ENCODE measurements around the gene C1QTNF6.

The C1QTNF6 gene

DNA sequence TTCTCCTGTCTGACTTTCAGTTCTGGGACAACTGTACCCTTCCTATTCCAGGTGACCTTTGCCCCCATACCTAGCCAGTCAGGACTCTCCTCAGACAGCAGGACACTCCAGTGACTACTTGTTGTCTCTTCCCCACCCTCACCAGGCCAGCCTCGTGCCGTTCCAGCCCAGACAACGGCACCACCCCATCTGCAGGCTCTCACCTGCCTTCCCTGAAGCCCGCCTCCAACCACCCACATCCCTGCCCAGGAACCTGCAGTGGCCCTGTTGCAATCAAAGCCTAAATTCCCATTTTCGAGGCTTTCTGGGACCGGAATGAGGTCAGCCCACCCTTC is 42.0 kb downstream of the C1QTNF6 start:
- no peak for DNase-seq (ENCODE audit: low read depth in 2 of 2, low spot score in 1 of 2)

DNA sequence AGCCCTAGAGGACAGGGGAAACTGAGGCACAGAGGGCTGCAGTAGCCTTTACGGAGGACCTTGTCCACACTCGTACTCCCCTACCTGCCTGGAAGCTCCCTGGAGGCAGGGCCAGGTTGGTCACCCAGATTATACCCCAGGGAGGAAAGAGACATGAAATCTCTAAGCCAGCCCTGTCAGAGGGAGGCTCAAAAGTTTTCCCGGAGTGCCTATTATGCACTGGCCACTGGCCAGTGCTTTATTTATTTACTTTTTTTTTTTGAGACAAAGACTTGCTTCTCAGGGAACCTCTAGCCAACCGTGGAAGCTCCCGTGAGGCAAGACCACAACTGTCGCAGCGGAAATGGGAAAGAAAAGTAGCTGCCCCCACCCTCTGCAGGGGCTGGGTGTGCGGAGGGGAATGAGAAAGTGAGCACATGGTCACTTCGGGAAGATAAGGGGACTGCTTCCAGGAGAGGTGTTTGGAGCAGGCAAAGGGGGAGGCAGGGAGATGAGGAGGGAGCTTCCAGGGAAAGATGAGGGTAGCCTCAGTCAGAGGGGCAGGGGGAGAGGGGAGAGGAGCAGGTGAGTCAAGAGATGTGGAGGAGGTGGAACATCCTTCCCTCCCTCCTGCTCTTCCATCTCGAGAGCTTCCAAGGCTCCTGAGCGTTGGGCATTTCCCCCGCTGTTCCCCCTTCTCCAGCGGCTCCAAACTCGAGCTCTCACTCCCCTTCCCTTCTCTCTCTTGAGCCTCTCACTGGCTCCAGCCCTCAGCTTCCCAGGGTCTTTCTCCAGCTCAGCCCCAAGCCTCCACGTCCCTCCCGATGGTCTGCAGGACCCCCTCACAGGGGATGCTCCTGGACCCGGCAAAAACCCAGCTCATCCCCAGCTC is 42.6 kb downstream of the C1QTNF6 start:
- DNase-seq (ENCODE audit: low read depth in 2 of 2, low spot score in 1 of 2) = no peak

- DNase-seq (ENCODE audit: low read depth in 2 of 2, low spot score in 1 of 2) = no peak
Measured at GRCh38 chr22:37144180-37144554, 43.9 kb downstream of the C1QTNF6 start.

DNA sequence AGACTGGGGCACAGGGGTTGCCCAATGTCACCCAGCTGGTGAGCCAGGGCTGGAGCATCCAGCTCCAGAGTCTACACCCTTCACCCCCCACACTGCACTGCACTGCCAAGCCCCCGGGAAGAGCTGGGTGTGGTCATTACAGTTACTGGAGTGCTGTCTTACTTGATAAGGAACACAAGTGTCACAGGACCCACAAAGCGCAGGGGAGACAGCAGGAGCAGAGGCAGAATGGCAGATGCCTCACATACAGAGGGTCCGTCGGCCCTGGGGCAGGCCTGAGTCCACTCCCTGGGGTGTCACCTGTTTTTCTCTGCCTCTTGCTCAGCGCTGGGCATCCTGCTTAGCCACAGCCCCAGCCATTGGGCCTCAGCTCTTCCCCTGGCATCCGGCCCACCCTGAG is 46.1 kb downstream of the C1QTNF6 start:
- DNase-seq (ENCODE audit: low read depth in 2 of 2, low spot score in 1 of 2) = no peak

DNA sequence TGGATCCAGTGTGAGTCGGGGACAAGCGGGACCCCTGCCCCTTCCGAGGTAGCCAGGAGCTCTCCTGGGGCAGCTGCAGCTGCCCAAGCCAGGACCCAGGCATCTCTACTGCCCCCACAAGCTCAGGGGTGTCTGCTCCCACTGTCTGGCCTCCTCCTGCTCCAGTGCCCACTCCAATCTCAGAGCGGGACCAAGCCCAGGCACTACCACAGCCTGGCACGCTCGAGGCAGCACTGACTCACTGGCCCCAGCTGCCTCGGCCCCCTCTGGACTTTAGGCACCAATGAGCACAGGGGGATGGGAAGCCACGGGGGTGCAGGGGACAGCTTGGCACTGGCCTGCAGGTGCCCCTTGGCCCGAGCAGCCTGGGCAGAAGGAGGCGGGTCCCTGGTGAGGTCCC is 46.6 kb downstream of the C1QTNF6 start:
- no peak for DNase-seq (ENCODE audit: low read depth in 2 of 2, low spot score in 1 of 2)

GRCh38 chr22:37140686-37141323 is 47.2 kb downstream of the C1QTNF6 start:
- DNase-seq (ENCODE audit: low read depth in 2 of 2, low spot score in 1 of 2) = no peak

DNA sequence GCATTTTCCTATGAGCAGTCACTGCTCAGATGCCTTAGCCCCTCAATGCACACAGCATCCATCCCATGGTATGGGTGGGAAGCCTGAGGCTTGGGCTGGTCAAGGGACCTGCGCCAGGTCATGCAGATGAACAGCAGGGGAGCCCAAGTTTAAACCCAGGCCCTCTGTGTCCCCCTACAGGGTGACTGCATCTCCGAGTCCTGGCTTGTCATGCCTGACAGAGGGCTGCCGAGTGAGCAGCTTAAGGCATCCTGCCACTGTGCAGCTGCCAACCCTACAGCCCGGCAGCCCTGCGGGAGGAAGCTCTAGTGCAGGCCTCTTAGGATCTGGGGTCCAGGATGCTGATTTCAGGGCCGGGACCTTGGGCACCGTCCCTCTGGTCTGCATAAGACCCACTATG is 48.3 kb downstream of the C1QTNF6 start:
- DNase-seq (ENCODE audit: low read depth in 2 of 2, low spot score in 1 of 2) = no peak

- no peak for DNase-seq (ENCODE audit: low read depth in 2 of 2, low spot score in 1 of 2)
Measured at GRCh38 chr22:37138849-37139561, 49.0 kb downstream of the C1QTNF6 start.

- DNase-seq (ENCODE audit: low read depth in 2 of 2, low spot score in 1 of 2) = no peak
Measured at GRCh38 chr22:37137903-37138665, 50.0 kb downstream of the C1QTNF6 start.

GRCh38 chr22:37137131-37137530 is 50.9 kb downstream of the C1QTNF6 start:
- no peak for DNase-seq (ENCODE audit: low read depth in 2 of 2, low spot score in 1 of 2)

DNA sequence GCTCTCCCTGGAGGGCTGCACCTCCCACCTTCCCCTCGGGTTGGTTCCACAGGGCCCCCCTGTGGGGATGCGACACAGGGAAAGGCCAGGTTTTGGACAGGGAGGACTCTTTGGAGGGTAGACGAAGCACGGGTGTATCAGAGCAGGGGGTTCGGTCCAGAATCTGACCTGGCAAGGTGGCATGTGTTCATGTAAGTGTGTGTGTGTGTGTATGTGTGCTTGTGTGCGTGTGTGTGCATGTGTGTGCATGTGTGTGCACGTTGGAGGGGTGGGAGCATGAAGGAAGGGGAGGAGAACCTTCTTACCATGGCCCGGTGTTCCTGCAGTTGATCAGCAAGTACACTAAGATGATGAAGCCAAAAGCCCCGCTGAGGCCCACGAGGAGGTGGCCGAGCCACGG is 53.0 kb downstream of the C1QTNF6 start:
- DNase-seq (ENCODE audit: low read depth in 2 of 2, low spot score in 1 of 2) = no peak

GRCh38 chr22:37133304-37134018 is 54.6 kb downstream of the C1QTNF6 start:
- no peak for DNase-seq (ENCODE audit: low read depth in 2 of 2, low spot score in 1 of 2)

DNA sequence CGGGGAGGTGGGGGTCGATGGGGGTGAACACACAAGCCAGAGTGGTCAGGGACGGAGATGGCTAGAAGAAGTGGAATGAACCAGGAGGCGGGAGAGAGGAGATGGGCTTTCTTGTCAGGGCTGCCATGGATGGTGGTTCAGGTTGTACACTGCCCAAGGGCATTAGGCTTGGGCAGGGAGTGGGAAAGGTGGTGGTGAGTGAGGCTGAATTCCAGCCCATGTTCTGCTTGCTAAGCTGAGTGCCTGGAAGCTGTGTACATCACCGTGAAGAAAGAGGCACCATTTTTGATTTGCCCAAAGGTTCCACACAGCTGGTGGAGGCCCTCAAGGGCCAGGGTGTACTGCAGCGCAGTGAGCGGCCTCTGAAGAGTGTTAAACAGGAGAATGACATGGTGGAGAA is 55.3 kb downstream of the C1QTNF6 start:
- DNase-seq (ENCODE audit: low read depth in 2 of 2, low spot score in 1 of 2) = no peak
